ENCODE measurements around the gene EPAS1. TPM values are rescaled to one million over a fixed set of nuclear protein-coding genes. Genes with fewer than 3 reads are reported as not detected.

EPAS1 gene
- total and polyA plus RNA-seq, 2 of the 13 experiments (the other 11 are each of a cell fraction or from before 2014, with no cell fraction given), result 47.1 to 182 TPM

DNA sequence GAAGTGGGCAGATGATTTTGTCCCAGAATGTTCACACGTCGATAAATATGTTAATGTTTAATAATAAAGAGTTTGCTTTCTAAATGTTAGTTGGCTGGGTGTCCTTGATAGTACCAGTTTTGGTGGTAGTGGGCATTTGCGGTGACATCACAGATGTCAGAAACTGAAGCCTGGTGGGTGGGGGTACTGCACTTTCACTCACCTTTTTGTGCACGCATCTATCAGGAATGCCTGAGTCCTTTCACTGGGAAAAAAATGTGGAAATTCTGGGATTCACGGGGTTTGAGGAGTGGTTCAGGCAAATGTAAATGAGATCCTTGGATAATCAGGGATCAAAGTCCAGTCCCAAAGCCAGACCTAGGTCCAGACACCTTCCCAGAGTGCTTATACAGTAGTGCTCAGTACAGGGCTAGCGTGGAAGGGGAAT is 3.2 kb downstream of the EPAS1 start:
- H3K79me2 ChIP-seq (ENCODE audit: insufficient read depth, low read length), result peaks cover 77% of the 10 kb centered on the region
- H3K9me3 ChIP-seq (ENCODE audit: low read length), result peaks cover 9% of the 10 kb centered on the region; the same call in 1 of the 2 replicates
- intact Hi-C loops (cut with micrococcal nuclease; ENCODE audit: unreplicated experiment), result loop anchor here (1.0 kb wide), 1 partner anchor 65 kb away; no protein-coding TSS in a partner anchor
- ATAC-seq (no peak), DNase-seq (ENCODE audit: low spot score) (peak; percentile 70), FAIRE-seq (no peak)
- peaks cover 3 to 7% of the 10 kb centered on the region in 2 experiments; a peak in 4 of 5 replicates for H3K36me3 ChIP-seq (replicated peaks in 1 of 2; ENCODE audit: control insufficient read depth in 1 of 2, insufficient read depth in 2 of 2, low read length in 2 of 2)
- peaks cover 20% of the 10 kb centered on the region for H4K20me1 ChIP-seq (ENCODE audit: insufficient read depth, low read length)
- no peak overlapping the region for H2AFZ ChIP-seq (ENCODE audit: low read length)
- H3K9ac ChIP-seq (ENCODE audit: insufficient read depth, low read depth, low read length), result peak overlapping the region; percentile 91
- H3K27ac ChIP-seq (ENCODE audit: extremely low read length, insufficient read depth, low read length), result peak overlapping the region; percentile 78
- peak overlapping the region; percentile 86 for H3K4me2 ChIP-seq (ENCODE audit: low read depth, low read length)
- CTCF ChIA-PET (ENCODE audit: low intra/inter-chr PET ratio, low total read pairs), result interaction anchor here (1.9 kb wide), 1 partner anchor 64 kb away, joined by 10 read pairs; no protein-coding TSS in a partner anchor
- POLR2A ChIA-PET, result interaction anchor here (1.4 to 1.5 kb wide), 2 partner anchors 15 to 30 kb away, joined by 4 to 6 read pairs; no protein-coding TSS in a partner anchor
- H3K27me3 ChIP-seq (ENCODE audit: control insufficient read depth in 1 of 2, insufficient read depth in 2 of 2, low read length in 2 of 2), result peaks cover 0 to 8% of the 10 kb centered on the region in 2 experiments; a peak in 1 of 5 replicates
- BruUV-seq (replicated peaks), result no TSS peak
- peak overlapping the region; percentile 91 to 98 (median 96) for H3K4me3 ChIP-seq (replicated peaks in 1 of 3; ENCODE audit: insufficient read depth in 1 of 3, low read depth in 2 of 3, low read length in 3 of 3)
- H3K4me1 ChIP-seq (ENCODE audit: insufficient read depth, low read length), result peaks cover 66% of the 10 kb centered on the region
- 15% methylated on average over 6 of the region's 6 CpGs for WGBS (ENCODE audit: low lambda C conversion rate)
- in situ Hi-C loops (cut with HindIII; ENCODE audit: extremely low pct_ligation_motif_present, low pct_unique_long_range_greater_than_20kb), result no loop called here
- TF ChIP-seq ZNF350 (CRISPR knock-in tag; IDR thresholded peaks at IDR 0.05; ENCODE audit: borderline replicate concordance, low read depth) (0 out of 2 replicates have a peak, but pooled peaks have one; percentile 31), KLF11 (CRISPR knock-in tag; IDR thresholded peaks at IDR 0.05) (no peak), PAX8 (CRISPR knock-in tag; IDR thresholded peaks at IDR 0.05; ENCODE audit: borderline replicate concordance) (no peak), CHD4 (IDR thresholded peaks at IDR 0.05; ENCODE audit: borderline replicate concordance, low read length) (no peak; the same call in 1 of the 2 replicates), PHF20 (CRISPR knock-in tag; IDR thresholded peaks at IDR 0.05) (no peak), ZNF878 (CRISPR knock-in tag; IDR thresholded peaks at IDR 0.05) (0 out of 2 replicates have a peak, but pooled peaks have one; percentile 57), ZSCAN21 (CRISPR knock-in tag; IDR thresholded peaks at IDR 0.05; ENCODE audit: borderline replicate concordance) (peak; percentile 98), ZNF577 (CRISPR knock-in tag; IDR thresholded peaks at IDR 0.05; ENCODE audit: borderline replicate concordance, low read depth) (no peak), ETV6 (CRISPR knock-in tag; conservative IDR thresholded peaks at IDR 0.05) (no peak), ZNF431 (CRISPR knock-in tag; IDR thresholded peaks at IDR 0.05; ENCODE audit: borderline replicate concordance, low read depth) (no peak), NCOR1 (IDR thresholded peaks at IDR 0.05; ENCODE audit: borderline replicate concordance, low read length) (peak; percentile 62; the same call in 1 of the 2 replicates), ZNF564 (CRISPR knock-in tag; IDR thresholded peaks at IDR 0.05) (no peak), KMT2B (CRISPR knock-in tag; IDR thresholded peaks at IDR 0.05) (no peak), TEAD3 (CRISPR knock-in tag; optimal IDR thresholded peaks at IDR 0.05; ENCODE audit: borderline replicate concordance) (peak; percentile 33), NAIF1 (CRISPR knock-in tag; IDR thresholded peaks at IDR 0.05; ENCODE audit: borderline replicate concordance) (no peak), SALL1 (CRISPR knock-in tag; IDR thresholded peaks at IDR 0.05) (peak; percentile 32; the same call in 1 of the 2 replicates)
- TF ChIP-seq, protein P1, sequence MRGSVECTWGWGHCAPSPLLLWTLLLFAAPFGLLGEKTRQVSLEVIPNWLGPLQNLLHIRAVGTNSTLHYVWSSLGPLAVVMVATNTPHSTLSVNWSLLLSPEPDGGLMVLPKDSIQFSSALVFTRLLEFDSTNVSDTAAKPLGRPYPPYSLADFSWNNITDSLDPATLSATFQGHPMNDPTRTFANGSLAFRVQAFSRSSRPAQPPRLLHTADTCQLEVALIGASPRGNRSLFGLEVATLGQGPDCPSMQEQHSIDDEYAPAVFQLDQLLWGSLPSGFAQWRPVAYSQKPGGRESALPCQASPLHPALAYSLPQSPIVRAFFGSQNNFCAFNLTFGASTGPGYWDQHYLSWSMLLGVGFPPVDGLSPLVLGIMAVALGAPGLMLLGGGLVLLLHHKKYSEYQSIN (CRISPR knock-in tag; IDR thresholded peaks at IDR 0.05; ENCODE audit: borderline replicate concordance), result no peak
- TF ChIP-seq, protein P2, sequence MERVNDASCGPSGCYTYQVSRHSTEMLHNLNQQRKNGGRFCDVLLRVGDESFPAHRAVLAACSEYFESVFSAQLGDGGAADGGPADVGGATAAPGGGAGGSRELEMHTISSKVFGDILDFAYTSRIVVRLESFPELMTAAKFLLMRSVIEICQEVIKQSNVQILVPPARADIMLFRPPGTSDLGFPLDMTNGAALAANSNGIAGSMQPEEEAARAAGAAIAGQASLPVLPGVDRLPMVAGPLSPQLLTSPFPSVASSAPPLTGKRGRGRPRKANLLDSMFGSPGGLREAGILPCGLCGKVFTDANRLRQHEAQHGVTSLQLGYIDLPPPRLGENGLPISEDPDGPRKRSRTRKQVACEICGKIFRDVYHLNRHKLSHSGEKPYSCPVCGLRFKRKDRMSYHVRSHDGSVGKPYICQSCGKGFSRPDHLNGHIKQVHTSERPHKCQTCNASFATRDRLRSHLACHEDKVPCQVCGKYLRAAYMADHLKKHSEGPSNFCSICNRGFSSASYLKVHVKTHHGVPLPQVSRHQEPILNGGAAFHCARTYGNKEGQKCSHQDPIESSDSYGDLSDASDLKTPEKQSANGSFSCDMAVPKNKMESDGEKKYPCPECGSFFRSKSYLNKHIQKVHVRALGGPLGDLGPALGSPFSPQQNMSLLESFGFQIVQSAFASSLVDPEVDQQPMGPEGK (CRISPR knock-in tag; IDR thresholded peaks at IDR 0.05), result no peak
- TF ChIP-seq, protein P3, sequence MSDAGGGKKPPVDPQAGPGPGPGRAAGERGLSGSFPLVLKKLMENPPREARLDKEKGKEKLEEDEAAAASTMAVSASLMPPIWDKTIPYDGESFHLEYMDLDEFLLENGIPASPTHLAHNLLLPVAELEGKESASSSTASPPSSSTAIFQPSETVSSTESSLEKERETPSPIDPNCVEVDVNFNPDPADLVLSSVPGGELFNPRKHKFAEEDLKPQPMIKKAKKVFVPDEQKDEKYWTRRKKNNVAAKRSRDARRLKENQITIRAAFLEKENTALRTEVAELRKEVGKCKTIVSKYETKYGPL (CRISPR knock-in tag; IDR thresholded peaks at IDR 0.05), result no peak
- TF ChIP-seq, protein P4, sequence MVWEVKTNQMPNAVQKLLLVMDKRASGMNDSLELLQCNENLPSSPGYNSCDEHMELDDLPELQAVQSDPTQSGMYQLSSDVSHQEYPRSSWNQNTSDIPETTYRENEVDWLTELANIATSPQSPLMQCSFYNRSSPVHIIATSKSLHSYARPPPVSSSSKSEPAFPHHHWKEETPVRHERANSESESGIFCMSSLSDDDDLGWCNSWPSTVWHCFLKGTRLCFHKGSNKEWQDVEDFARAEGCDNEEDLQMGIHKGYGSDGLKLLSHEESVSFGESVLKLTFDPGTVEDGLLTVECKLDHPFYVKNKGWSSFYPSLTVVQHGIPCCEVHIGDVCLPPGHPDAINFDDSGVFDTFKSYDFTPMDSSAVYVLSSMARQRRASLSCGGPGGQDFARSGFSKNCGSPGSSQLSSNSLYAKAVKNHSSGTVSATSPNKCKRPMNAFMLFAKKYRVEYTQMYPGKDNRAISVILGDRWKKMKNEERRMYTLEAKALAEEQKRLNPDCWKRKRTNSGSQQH (CRISPR knock-in tag; IDR thresholded peaks at IDR 0.05; ENCODE audit: low read depth), result 0 out of 2 replicates have a peak, but pooled peaks have one; percentile 44
